HG03439 (cell line): ENCODE data around the gene MLF2.

ENCODE experiments used
- ATAC-seq: cut with Tn5 transposase; IDR thresholded peaks from one replicate; pipeline ENCODE4 v1.9.1; 2021; ENCODE audit warnings: mild to moderate bottlenecking, moderate library complexity; ENCODE audit not compliant: unreplicated experiment

MLF2 gene

GRCh38 chr12:6698352-6699046 is 54.4 kb downstream of the MLF2 start:
- no peak for ATAC-seq
